ENCODE measurements around the gene FMNL2. TPM values are rescaled to one million over a fixed set of nuclear protein-coding genes. Genes with fewer than 3 reads are reported as not detected.

Gene FMNL2
- total and polyA plus RNA-seq, 2 of the 4 experiments (the other 2 are of a cell fraction), result 10.9 to 11.4 TPM

DNA sequence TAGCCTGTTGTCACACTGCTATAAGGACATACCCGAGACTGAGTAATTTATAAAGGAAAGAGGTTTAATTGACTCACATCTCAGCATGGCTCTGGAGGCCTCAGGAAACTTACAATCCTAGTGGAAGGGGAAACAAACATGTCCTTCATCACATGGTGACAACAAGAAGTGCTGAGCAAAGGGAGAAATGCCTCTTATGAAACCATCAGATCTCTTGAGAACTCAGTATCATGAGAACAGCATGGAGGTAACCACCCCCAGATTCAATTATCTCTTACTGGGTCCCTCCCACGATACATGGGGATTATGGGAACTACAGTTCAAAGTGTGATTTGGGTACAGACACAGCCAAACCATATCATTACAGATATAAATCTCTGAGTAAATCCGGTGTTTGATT, 233.6 kb downstream of the FMNL2 start:
- Histone ChIP-seq H2AFZ (replicated peaks; ENCODE audit: low read length, poor library complexity) (no peak overlapping the region), H3K23ac (ENCODE audit: low read depth, low read length) (no peak overlapping the region), H3K36me3 (ENCODE audit: control insufficient read depth, insufficient read depth, low read length) (no peaks in the 10 kb centered on the region), H2AK5ac (ENCODE audit: low read depth, low read length) (no peak overlapping the region), H4K20me1 (ENCODE audit: insufficient read depth, low read length) (no peaks in the 10 kb centered on the region), H3K4ac (ENCODE audit: low read depth, low read length) (no peak overlapping the region), H3K18ac (ENCODE audit: low read depth, low read length) (no peak overlapping the region), H3K14ac (replicated peaks; ENCODE audit: low read depth, low read length) (no peak overlapping the region), H3K4me1 (ENCODE audit: control insufficient read depth, insufficient read depth, low read length) (peaks cover 11% of the 10 kb centered on the region), H2AK9ac (replicated peaks; ENCODE audit: low read depth, low read length, poor library complexity) (no peak overlapping the region), H2BK15ac (ENCODE audit: low read depth, low read length) (no peak overlapping the region), H2BK5ac (ENCODE audit: low read depth, low read length, poor library complexity, severe bottlenecking) (no peak overlapping the region), H3K4me2 (ENCODE audit: low read depth, low read length) (no peak overlapping the region), H2BK120ac (ENCODE audit: low read depth, low read length) (no peak overlapping the region), H3K9ac (ENCODE audit: low read depth, low read length) (no peak overlapping the region), H3K79me1 (ENCODE audit: low read depth in 1 of 2, low read length in 2 of 2) (peaks cover 2 to 6% of the 10 kb centered on the region in 2 experiments; a peak in 1 of 4 replicates), H4K5ac (ENCODE audit: low read depth, low read length) (no peak overlapping the region), H3K9me3 (ENCODE audit: control insufficient read depth, insufficient read depth, low read length) (no peaks in the 10 kb centered on the region), H2BK20ac (ENCODE audit: low read depth, low read length) (no peak overlapping the region), H3K27ac (ENCODE audit: insufficient read depth, low read length) (no peak overlapping the region), H3K56ac (ENCODE audit: extremely low read depth, insufficient read depth, low read length) (no peak overlapping the region), H3K4me3 (ENCODE audit: insufficient read depth, low read depth, low read length) (no peak overlapping the region), H3K9me1 (ENCODE audit: insufficient read depth, low read length) (peaks cover 3% of the 10 kb centered on the region; the same call in 1 of the 2 replicates), H4K91ac (ENCODE audit: insufficient read depth, low read depth, low read length) (no peak overlapping the region), H4K8ac (ENCODE audit: low read depth in 2 of 2, low read length in 2 of 2) (no peak overlapping the region), H3K27me3 (ENCODE audit: control insufficient read depth, insufficient read depth, low read length) (no peaks in the 10 kb centered on the region)
- no peak for TF ChIP-seq NFE2L2 (IDR thresholded peaks at IDR 0.05; ENCODE audit: low read depth, low read length)
- TF ChIP-seq, protein P1, sequence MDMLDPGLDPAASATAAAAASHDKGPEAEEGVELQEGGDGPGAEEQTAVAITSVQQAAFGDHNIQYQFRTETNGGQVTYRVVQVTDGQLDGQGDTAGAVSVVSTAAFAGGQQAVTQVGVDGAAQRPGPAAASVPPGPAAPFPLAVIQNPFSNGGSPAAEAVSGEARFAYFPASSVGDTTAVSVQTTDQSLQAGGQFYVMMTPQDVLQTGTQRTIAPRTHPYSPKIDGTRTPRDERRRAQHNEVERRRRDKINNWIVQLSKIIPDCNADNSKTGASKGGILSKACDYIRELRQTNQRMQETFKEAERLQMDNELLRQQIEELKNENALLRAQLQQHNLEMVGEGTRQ (IDR thresholded peaks at IDR 0.05; ENCODE audit: low read depth, low read length), result no peak
- no TSS peak for BruUV-seq (replicated peaks)
- ATAC-seq (ENCODE audit: low read depth) (no peak), DNase-seq (no peak)
- in situ Hi-C loops (cut with MboI; ENCODE audit: low sequenced_read_pairs) (no loop called here), intact Hi-C loops (cut with micrococcal nuclease) (loop anchor here (5.0 kb wide), 1 partner anchor 701 kb away; no protein-coding TSS in a partner anchor), dilution Hi-C loops (cut with HindIII; ENCODE audit: low sequenced_read_pairs, unreplicated experiment) (no loop called here)
- CTCF ChIA-PET, result interaction anchor here (0.6 kb wide), 1 partner anchor 48 kb away, joined by 7 read pairs; no protein-coding TSS in a partner anchor
- POLR2A ChIA-PET (ENCODE audit: unreplicated experiment), result no interaction called here
- no CpG with 5 or more reads among the region's 3 CpGs for WGBS, 2 experiments (ENCODE audit: extremely low coverage in 2 of 2, insufficient read length in 1 of 2)

Measured in IMR-90 (cell line).